GM23248 (cell line): ENCODE measurements around the gene CARS1. TPM values are rescaled to one million over a fixed set of nuclear protein-coding genes. Genes with fewer than 3 reads are reported as not detected.

ENCODE experiments used
- DNase-seq: peaks from one replicate; pipeline ENCODE4 v3.0.0-alpha.2; 2015
- H2AFZ ChIP-seq: fragments of 200-600 bp; sonication (generic); 2 replicates; pipeline ENCODE4 v1.6.1; 2016; ENCODE audit warnings: antibody characterized with exemption
- H3F3A ChIP-seq: fragments of 200-600 bp; sonication (generic); 2 replicates; pipeline ENCODE4 v1.6.1; 2016; ENCODE audit warnings: mild to moderate bottlenecking, antibody characterized with exemption, mixed run types; ENCODE audit not compliant: insufficient read depth
- H3K27ac ChIP-seq: fragments of 200-600 bp; sonication (generic); 2 replicates; pipeline ENCODE4 v1.5.1; 2016; ENCODE audit warnings: mild to moderate bottlenecking
- H3K27me3 ChIP-seq: fragments of 200-600 bp; sonication (generic); replicated peaks from 2 replicates; pipeline ENCODE4 v1.6.1; 2016; ENCODE audit warnings: mild to moderate bottlenecking; ENCODE audit not compliant: insufficient read depth
- H3K36me3 ChIP-seq: fragments of 200-600 bp; sonication (generic); 2 replicates; pipeline ENCODE4 v1.6.1; 2016; ENCODE audit warnings: low read depth, mild to moderate bottlenecking
- H3K4me1 ChIP-seq: fragments of 200-600 bp; sonication (generic); 2 replicates; pipeline ENCODE4 v1.6.1; 2016; ENCODE audit warnings: mild to moderate bottlenecking; ENCODE audit not compliant: insufficient read depth
- H3K4me2 ChIP-seq: fragments of 200-600 bp; sonication (generic); one replicate; pipeline ENCODE4 v1.6.1; 2016; ENCODE audit warnings: mild to moderate bottlenecking; ENCODE audit not compliant: unreplicated experiment
- H3K4me3 ChIP-seq: fragments of 200-600 bp; sonication (generic); 2 replicates; pipeline ENCODE4 v1.5.1; 2016; ENCODE audit warnings: mild to moderate bottlenecking
- H3K79me2 ChIP-seq: fragments of 200-600 bp; sonication (generic); 2 replicates; pipeline ENCODE4 v1.6.1; 2016; ENCODE audit warnings: mild to moderate bottlenecking; ENCODE audit not compliant: insufficient read depth
- H3K9ac ChIP-seq: fragments of 200-600 bp; sonication (generic); 2 replicates; pipeline ENCODE4 v1.6.1; 2016; ENCODE audit warnings: mild to moderate bottlenecking
- H3K9me2 ChIP-seq: fragments of 200-600 bp; sonication (generic); 2 replicates; pipeline ENCODE4 v1.6.1; 2016; ENCODE audit warnings: mixed run types, mild to moderate bottlenecking, moderate library complexity; ENCODE audit not compliant: insufficient read depth
- H3K9me3 ChIP-seq: fragments of 200-600 bp; sonication (generic); one replicate; pipeline ENCODE4 v1.6.1; 2017; ENCODE audit warnings: low read depth
- H4K20me1 ChIP-seq: fragments of 200-600 bp; sonication (generic); 2 replicates; pipeline ENCODE4 v1.6.0; 2016; ENCODE audit not compliant: insufficient read depth
- EZH2 ChIP-seq: fragments of 200-600 bp; sonication (generic); IDR thresholded peaks from 2 replicates; pipeline ENCODE4 v1.6.1; 2018; ENCODE audit warnings: antibody characterized with exemption, mild to moderate bottlenecking; ENCODE audit not compliant: insufficient read depth, poor library complexity, severe bottlenecking
- EZH2phosphoT487 ChIP-seq: fragments of 200-600 bp; sonication (generic); IDR thresholded peaks from 2 replicates; pipeline ENCODE4 v1.6.1; 2018; ENCODE audit warnings: antibody characterized with exemption, moderate library complexity, mild to moderate bottlenecking, low read depth; ENCODE audit not compliant: insufficient read depth
- WGBS, 2 experiments: methylation state at CpG; one replicate each; pipeline ENCODE4 v1.1.6; 2015 to 2017; ENCODE audit warnings: low lambda C conversion rate in 2 of 2, low coverage in 1 of 2; ENCODE audit errors: missing lambda C conversion rate in 2 of 2; 5-methylcytosine and 5-hydroxymethylcytosine counted together
- in situ Hi-C: fragments of 300-500 bp; cut with MboI; formaldehyde crosslinking; loops from 2 replicates; pipeline ENCODE4 v1.15.0; 2020
- polyA plus RNA-seq: library from polyadenylated mRNA; unstranded; fragments of >200 nt; fragmentation: Nextera tagmentation; extraction: Ambion mirVana; gene quantifications from 2 replicates; pipeline ENCODE4 v1.2.1, GENCODE V29; 2016
- total RNA-seq: library from RNA; depleted of rRNA; stranded (reverse); fragments of >200 nt; shearing (Covaris generic); gene quantifications from 2 replicates; pipeline ENCODE4 v1.2.3, GENCODE V29; 2014

Gene CARS1
- total and polyA plus RNA-seq, 2 experiments from 2014 or later, result 111 to 115 TPM

DNA sequence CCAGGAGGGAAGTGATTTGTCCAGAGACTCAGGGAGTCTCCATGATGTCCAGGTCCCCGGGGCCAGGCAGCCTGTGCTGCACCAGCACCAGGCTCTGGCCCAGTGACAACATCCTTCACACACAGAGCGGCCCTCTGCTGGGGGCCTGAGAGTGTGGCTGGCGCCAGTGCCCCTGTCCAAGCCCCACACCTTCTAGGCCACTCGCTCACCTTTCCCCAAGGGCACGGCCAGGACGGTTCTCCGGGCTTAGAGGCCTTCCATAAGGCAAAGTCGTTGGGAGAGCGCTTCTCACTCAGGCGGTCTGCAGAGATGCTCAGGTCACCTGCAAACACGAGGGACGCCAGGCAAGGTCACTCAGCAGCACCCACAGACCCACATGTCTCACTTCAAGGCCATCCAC is 37.2 kb downstream of the CARS1 start:
- peaks cover 62% of the 10 kb centered on the region for H3K36me3 ChIP-seq

DNA sequence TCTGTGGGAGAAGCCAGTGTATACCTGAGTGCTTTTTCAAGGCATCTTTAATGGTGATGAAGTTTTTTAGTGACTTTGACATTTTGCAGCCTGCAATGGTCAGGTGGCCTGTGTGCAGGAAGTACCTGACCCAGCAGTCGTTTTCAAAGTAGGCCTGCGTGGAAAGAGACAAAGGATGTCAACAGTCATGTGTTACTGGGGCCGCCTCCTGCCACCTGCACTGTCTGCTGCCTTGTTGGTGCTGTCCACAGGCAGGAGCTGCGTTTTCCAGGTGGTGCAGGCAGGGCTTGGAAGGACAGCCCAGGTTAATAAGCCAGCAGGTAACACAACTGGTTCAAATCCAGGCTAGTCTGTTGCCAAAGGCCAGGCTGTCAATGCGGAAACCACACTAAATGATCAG is 38.6 kb downstream of the CARS1 start:
- no peak overlapping the region for H3K9ac ChIP-seq
- peaks cover 30% of the 10 kb centered on the region for H3K79me2 ChIP-seq
- H4K20me1 ChIP-seq, result peaks cover 11% of the 10 kb centered on the region
- no peaks in the 10 kb centered on the region for H3K9me3 ChIP-seq
- no peaks in the 10 kb centered on the region for H3K27me3 ChIP-seq
- peaks cover 18% of the 10 kb centered on the region for H3K4me1 ChIP-seq
- 78 to 79% methylated on average over 5 of the region's 5 CpGs for WGBS, 2 experiments
- no peak overlapping the region for H3K4me2 ChIP-seq
- H2AFZ ChIP-seq, result no peak overlapping the region
- no peak for TF ChIP-seq EZH2phosphoT487
- no peak for TF ChIP-seq EZH2
- no peak for DNase-seq
- H3K9me2 ChIP-seq, result no peaks in the 10 kb centered on the region
- peaks cover 63% of the 10 kb centered on the region for H3K36me3 ChIP-seq
- H3K27ac ChIP-seq, result no peak overlapping the region
- peaks cover 43% of the 10 kb centered on the region for H3F3A ChIP-seq
- no peak overlapping the region for H3K4me3 ChIP-seq
- in situ Hi-C loops, result no loop called here

More for the DNA sequence above, 37.2 kb downstream of the CARS1 start:
- Histone ChIP-seq H3K4me3 (no peak overlapping the region), H3F3A (peaks cover 44% of the 10 kb centered on the region), H4K20me1 (peaks cover 11% of the 10 kb centered on the region), H3K27me3 (no peaks in the 10 kb centered on the region), H2AFZ (no peak overlapping the region), H3K9me2 (no peaks in the 10 kb centered on the region), H3K27ac (no peak overlapping the region), H3K9me3 (no peaks in the 10 kb centered on the region), H3K4me2 (no peak overlapping the region), H3K79me2 (peaks cover 30% of the 10 kb centered on the region), H3K4me1 (peaks cover 18% of the 10 kb centered on the region), H3K9ac (no peak overlapping the region)
- in situ Hi-C loops, result no loop called here
- 91 to 92% methylated on average over 12 of the region's 12 CpGs for WGBS, 2 experiments
- no peak for TF ChIP-seq EZH2
- TF ChIP-seq EZH2phosphoT487, result no peak
- no peak for DNase-seq

DNA sequence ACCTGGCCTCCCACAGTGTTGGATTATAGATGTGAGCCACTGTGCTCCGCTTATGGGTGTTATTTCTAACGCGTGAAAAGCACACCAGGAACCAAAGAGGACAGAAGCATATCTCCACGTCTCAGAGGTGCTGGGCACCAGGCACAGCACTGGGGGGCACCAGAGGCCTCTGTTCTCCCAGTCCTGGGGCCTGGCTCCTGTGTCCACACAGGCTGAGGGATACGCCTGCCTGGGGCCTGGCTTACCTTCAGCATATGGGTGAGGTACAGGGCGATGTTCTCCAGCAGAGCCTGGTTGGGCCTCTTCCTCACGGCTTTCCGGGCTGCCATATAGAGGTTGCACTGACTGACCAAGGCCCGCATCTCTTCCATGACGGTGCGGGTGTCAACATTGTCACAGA is 40.4 kb downstream of the CARS1 start:
- peaks cover 71% of the 10 kb centered on the region for H3K36me3 ChIP-seq
- no peaks in the 10 kb centered on the region for H3K9me2 ChIP-seq
- H2AFZ ChIP-seq, result no peak overlapping the region
- WGBS, 2 experiments, result 95 to 96% methylated on average over 11 of the region's 11 CpGs
- no peak overlapping the region for H3K9ac ChIP-seq
- peaks cover 7% of the 10 kb centered on the region for H4K20me1 ChIP-seq
- no peak overlapping the region for H3K4me2 ChIP-seq
- no peak for DNase-seq
- peaks cover under 1% of the 10 kb centered on the region; the same call in 1 of the 2 replicates for H3K4me1 ChIP-seq
- no peaks in the 10 kb centered on the region for H3K9me3 ChIP-seq
- H3K4me3 ChIP-seq, result no peak overlapping the region
- H3K27ac ChIP-seq, result no peak overlapping the region
- H3K79me2 ChIP-seq, result peaks cover 28% of the 10 kb centered on the region
- H3K27me3 ChIP-seq, result no peaks in the 10 kb centered on the region
- H3F3A ChIP-seq, result peaks cover 30% of the 10 kb centered on the region; the same call in 1 of the 2 replicates
- in situ Hi-C loops, result no loop called here
- no peak for TF ChIP-seq EZH2
- no peak for TF ChIP-seq EZH2phosphoT487

DNA sequence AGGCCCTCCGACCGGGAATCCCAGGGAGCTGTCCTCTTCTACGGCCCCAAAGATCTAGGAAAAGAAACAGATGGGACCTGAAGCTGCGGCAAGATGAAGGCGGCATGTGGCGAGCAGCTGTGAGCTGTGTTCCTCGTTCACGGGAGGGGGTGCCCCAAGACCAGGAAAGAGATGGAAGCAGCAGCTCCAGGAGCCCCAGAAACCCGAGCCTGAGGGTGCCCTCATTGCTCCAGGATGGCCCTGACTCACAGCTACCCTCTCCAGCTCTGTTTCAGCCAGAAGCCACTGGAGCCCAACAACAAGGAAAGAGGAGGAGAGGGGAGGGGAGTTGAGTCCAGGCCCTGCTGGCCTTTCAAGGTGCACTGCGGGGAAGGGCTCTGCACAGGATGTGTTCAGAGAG is 41.4 kb downstream of the CARS1 start:
- WGBS, 2 experiments, result 70 to 73% methylated on average over 8 to 10 of the region's 10 CpGs
- H3K36me3 ChIP-seq, result peaks cover 71% of the 10 kb centered on the region
- no peaks in the 10 kb centered on the region for H3K9me3 ChIP-seq
- no peaks in the 10 kb centered on the region for H3K9me2 ChIP-seq
- peaks cover 25% of the 10 kb centered on the region; the same call in 1 of the 2 replicates for H3F3A ChIP-seq
- in situ Hi-C loops, result no loop called here
- H2AFZ ChIP-seq, result no peak overlapping the region
- no peak overlapping the region for H3K9ac ChIP-seq
- H3K4me2 ChIP-seq, result no peak overlapping the region
- H4K20me1 ChIP-seq, result 0 out of 2 replicates have a peak, but pooled peaks cover 4% of the 10 kb centered on the region
- TF ChIP-seq EZH2, result no peak
- no peak for TF ChIP-seq EZH2phosphoT487
- H3K4me3 ChIP-seq, result no peak overlapping the region
- no peak overlapping the region for H3K27ac ChIP-seq
- H3K27me3 ChIP-seq, result no peaks in the 10 kb centered on the region
- peaks cover 17% of the 10 kb centered on the region for H3K79me2 ChIP-seq
- no peaks in the 10 kb centered on the region; the same call in 1 of the 2 replicates for H3K4me1 ChIP-seq
- peak; percentile 28 for DNase-seq
